Panc1 (cell line): ENCODE results near the gene TEDC1. TPM values are rescaled to one million over a fixed set of nuclear protein-coding genes. Genes with fewer than 3 reads are reported as not detected.

Experiments
- ATAC-seq: fragments of 200-7000 bp; cut with Tn5 transposase; 2 replicates; pipeline ENCODE4 v1.9.1; 2020; ENCODE audit warnings: mild to moderate bottlenecking, moderate library complexity
- BruUV-seq: library from RNA; stranded (reverse); fragments of 400-500 nt; replicated peaks from 2 replicates; lab custom pipeline; 2021; lab: Mats Ljungman, UMichigan
- CTCF ChIA-PET: fragments of 300-600 bp; sonication (Branson Sonifier 250); formaldehyde crosslinking; loops from one replicate; lab custom pipeline; 2022; ENCODE audit warnings: antibody characterized with exemption; lab: Charles Lee
- POLR2A ChIA-PET: fragments of 300-600 bp; sonication (Branson Sonifier 250); formaldehyde crosslinking; loops from one replicate; lab custom pipeline; 2022; ENCODE audit warnings: antibody characterized with exemption; lab: Charles Lee
- DNase-seq: peaks from one replicate; pipeline ENCODE4 v3.0.0-alpha.2; 2010; ENCODE audit warnings: low read depth, low spot score
- H3K27ac ChIP-seq: 2 replicates; pipeline ENCODE4 v1.5.1; 2011; ENCODE audit warnings: mild to moderate bottlenecking, low read length, inconsistent platforms
- H3K27me3 ChIP-seq: fragments of 200-500 bp; sonication (Bioruptor generic); 2 replicates; pipeline ENCODE4 v1.6.0; 2014; ENCODE audit warnings: low read length, inconsistent platforms; ENCODE audit not compliant: control insufficient read depth, insufficient read depth
- H3K36me3 ChIP-seq: fragments of 200-500 bp; sonication (Bioruptor generic); 2 replicates; pipeline ENCODE4 v1.5.1; 2014; ENCODE audit warnings: inconsistent platforms, mild to moderate bottlenecking, low read length, moderate library complexity; ENCODE audit not compliant: control insufficient read depth, insufficient read depth
- H3K4me1 ChIP-seq: 2 replicates; pipeline ENCODE4 v1.5.1; 2011; ENCODE audit warnings: inconsistent platforms, mild to moderate bottlenecking, low read length, moderate library complexity; ENCODE audit not compliant: control insufficient read depth, insufficient read depth
- H3K4me3 ChIP-seq, 2 experiments: 2 replicates each; pipeline ENCODE4 v1.5.1; 2011 to 2012; ENCODE audit warnings: low read depth in 2 of 2, low read length in 2 of 2, mild to moderate bottlenecking in 2 of 2, inconsistent platforms in 1 of 2, moderate library complexity in 1 of 2
- H3K9me3 ChIP-seq: fragments of 200-500 bp; sonication (Bioruptor generic); 2 replicates; pipeline ENCODE4 v1.5.1; 2014; ENCODE audit warnings: low read depth, mild to moderate bottlenecking, inconsistent platforms, low read length, moderate library complexity; ENCODE audit not compliant: control insufficient read depth, insufficient read depth
- CTCF ChIP-seq: fragments of 450-650 bp; IDR thresholded peaks from 2 replicates; pipeline ENCODE4 v1.5.1; 2017; ENCODE audit warnings: mild to moderate bottlenecking
- POLR2AphosphoS5 ChIP-seq: IDR thresholded peaks from 2 replicates; pipeline ENCODE4 v1.6.1; 2012; ENCODE audit warnings: mild to moderate bottlenecking, low read depth, low read length, moderate library complexity
- REST ChIP-seq, 2 experiments: IDR thresholded peaks; 2 replicates each; pipeline ENCODE4 v1.6.1; 2011 to 2012; ENCODE audit warnings: low read depth in 2 of 2, control low read depth in 1 of 2, low read length in 1 of 2, mild to moderate bottlenecking in 1 of 2, moderate library complexity in 1 of 2; ENCODE audit not compliant: insufficient read depth in 1 of 2
- SIN3A ChIP-seq: IDR thresholded peaks from 2 replicates; pipeline ENCODE4 v1.6.1; 2012; ENCODE audit warnings: low read depth, mild to moderate bottlenecking, low read length, moderate library complexity, borderline replicate concordance; ENCODE audit not compliant: insufficient read depth
- TCF7L2 ChIP-seq: IDR thresholded peaks from 2 replicates; pipeline ENCODE4 v1.6.1; 2011; ENCODE audit warnings: mild to moderate bottlenecking, low read depth, low read length, inconsistent platforms
- in situ Hi-C: cut with HindIII; loops from 2 replicates; pipeline ENCODE4 v1.10.0; 2016; ENCODE audit warnings: low sequenced_read_pairs, low pct_unique_long_range_greater_than_20kb
- intact Hi-C: fragments of 100-400 bp; cut with micrococcal nuclease; formaldehyde crosslinking; loops from one replicate; pipeline ENCODE4 v1.10.0; 2022; ENCODE audit not compliant: unreplicated experiment
- total RNA-seq: library from RNA; stranded (reverse); gene quantifications from one replicate; pipeline ENCODE4 v1.2.1, GENCODE V29; 2021; ENCODE audit not compliant: unreplicated experiment

Gene TEDC1
- total RNA-seq, 1 experiment from 2014 or later, result 47.8 TPM

- Histone ChIP-seq H3K27me3 (no peaks in the 10 kb centered on the region), H3K4me1 (no peaks in the 10 kb centered on the region), H3K9me3 (no peaks in the 10 kb centered on the region), H3K27ac (no peak overlapping the region), H3K4me3 (no peak overlapping the region), H3K36me3 (no peaks in the 10 kb centered on the region)
- 0 out of 2 replicates have a peak, but pooled peaks have one; percentile 7 for ATAC-seq
- intact Hi-C loops, result no loop called here
- TF ChIP-seq REST (IDR thresholded peaks at IDR 0.05; ENCODE audit: insufficient read depth in 1 of 2, low read depth in 2 of 2, low read length in 1 of 2) (no peak), POLR2AphosphoS5 (no peak), SIN3A (no peak), TCF7L2 (no peak), CTCF (no peak)
- in situ Hi-C loops, result no loop called here
- no TSS peak for BruUV-seq
- ChIA-PET POLR2A (no interaction called here), CTCF (no interaction called here)
- no peak for DNase-seq
Measured at GRCh38 chr14:105503935-105504692, 13.1 kb downstream of the TEDC1 start.

GRCh38 chr14:105505101-105505500 lies 14.1 kb downstream of the TEDC1 start:
- H3K27me3 ChIP-seq, result no peaks in the 10 kb centered on the region
- in situ Hi-C loops, result no loop called here
- TF ChIP-seq REST (IDR thresholded peaks at IDR 0.05; ENCODE audit: insufficient read depth in 1 of 2, low read depth in 2 of 2, low read length in 1 of 2), result no peak
- no peak for TF ChIP-seq POLR2AphosphoS5
- no peak for TF ChIP-seq TCF7L2
- TF ChIP-seq SIN3A, result no peak
- TF ChIP-seq CTCF, result no peak
- no TSS peak for BruUV-seq
- ChIA-PET POLR2A (no interaction called here), CTCF (no interaction called here)
- ATAC-seq (no peak), DNase-seq (no peak)
- H3K4me3 ChIP-seq, result no peak overlapping the region
- no peak overlapping the region for H3K27ac ChIP-seq
- intact Hi-C loops, result no loop called here
- no peaks in the 10 kb centered on the region for H3K9me3 ChIP-seq
- no peaks in the 10 kb centered on the region for H3K36me3 ChIP-seq
- no peaks in the 10 kb centered on the region for H3K4me1 ChIP-seq
